ENCODE data around the gene PIAS2.
"Not testable (repeated sequence)": the region's sequence is repeated elsewhere in the genome, so short reads cannot be mapped to it uniquely, and the experiment has no call there.

Gene PIAS2

GRCh38 chr18:46909497-46909896, 7.8 kb downstream of the PIAS2 start:
- no peak for DNase-seq (ENCODE audit: low read depth in 1 of 2, low spot score in 1 of 2)

DNA sequence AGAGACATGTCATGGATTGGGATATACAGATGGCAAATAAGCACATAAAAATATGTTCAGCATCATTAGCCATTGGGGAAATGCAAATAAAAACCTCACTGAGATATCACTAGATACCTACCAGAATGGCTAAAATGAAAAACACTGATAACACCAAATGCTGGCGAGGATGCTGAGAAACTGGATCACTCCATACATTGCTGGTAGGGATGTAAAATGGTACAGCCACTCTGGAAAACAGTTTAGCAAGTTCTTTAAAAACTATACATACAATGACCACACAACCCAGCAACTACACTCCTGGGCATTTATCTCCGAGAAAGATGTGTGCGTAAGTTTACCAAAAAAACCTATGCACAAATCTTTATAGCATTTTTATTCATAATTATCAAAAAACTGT, 13.9 kb downstream of the PIAS2 start:
- DNase-seq (ENCODE audit: low read depth in 1 of 2, low spot score in 1 of 2), result no peak

GRCh38 chr18:46899274-46899948, 17.9 kb downstream of the PIAS2 start:
- no peak for DNase-seq (ENCODE audit: low read depth in 1 of 2, low spot score in 1 of 2)

GRCh38 chr18:46894124-46894523, 23.2 kb downstream of the PIAS2 start:
- DNase-seq (ENCODE audit: low read depth in 1 of 2, low spot score in 1 of 2), result no peak

DNA sequence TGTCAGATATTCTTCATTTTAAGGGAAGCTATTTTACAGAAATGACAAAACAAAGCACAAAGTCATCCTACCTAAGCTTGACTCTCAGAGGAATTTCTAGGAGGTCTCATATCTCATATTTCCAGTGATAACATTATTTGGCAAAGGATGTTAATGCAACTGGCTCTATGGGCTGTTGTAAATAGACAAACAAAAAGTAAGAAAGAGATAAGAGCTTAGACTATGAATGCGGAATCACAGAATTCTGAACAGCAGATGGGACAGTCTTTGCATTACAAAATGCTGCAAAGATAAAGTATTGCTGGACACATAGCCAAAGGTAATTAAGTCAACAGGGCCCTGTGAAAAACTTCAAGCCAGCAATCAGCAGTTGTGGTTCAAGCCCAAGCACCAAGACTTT, 23.9 kb downstream of the PIAS2 start:
- DNase-seq (ENCODE audit: low read depth in 1 of 2, low spot score in 1 of 2), result no peak

DNA sequence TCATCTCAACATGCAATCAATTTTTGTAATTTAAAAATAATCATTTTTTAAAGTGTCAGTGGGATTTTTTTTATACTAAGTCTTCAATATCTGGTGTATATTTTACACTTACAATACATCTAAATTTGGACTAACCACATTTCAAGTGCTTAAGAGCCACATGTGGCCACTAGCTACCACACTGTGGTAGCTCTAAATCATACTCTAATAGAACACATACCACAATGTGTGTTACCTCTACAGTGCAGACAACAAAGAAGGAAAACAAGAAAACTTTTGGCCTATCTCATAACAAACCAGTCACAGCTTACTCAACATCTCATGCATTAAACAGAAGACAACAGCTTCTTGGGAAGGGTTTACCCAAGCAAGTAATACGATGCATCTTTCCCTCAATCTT, 24.5 kb downstream of the PIAS2 start:
- no peak for DNase-seq (ENCODE audit: low read depth in 1 of 2, low spot score in 1 of 2)

GRCh38 chr18:46891742-46892214, 25.5 kb downstream of the PIAS2 start:
- DNase-seq (ENCODE audit: low read depth in 1 of 2, low spot score in 1 of 2), result no peak

- no peak for DNase-seq (ENCODE audit: low read depth in 1 of 2, low spot score in 1 of 2)
Measured at GRCh38 chr18:46888965-46889364, 28.3 kb downstream of the PIAS2 start.

- DNase-seq (ENCODE audit: low read depth in 1 of 2, low spot score in 1 of 2), result no peak
Measured at GRCh38 chr18:46886893-46887292, 30.4 kb downstream of the PIAS2 start.

DNA sequence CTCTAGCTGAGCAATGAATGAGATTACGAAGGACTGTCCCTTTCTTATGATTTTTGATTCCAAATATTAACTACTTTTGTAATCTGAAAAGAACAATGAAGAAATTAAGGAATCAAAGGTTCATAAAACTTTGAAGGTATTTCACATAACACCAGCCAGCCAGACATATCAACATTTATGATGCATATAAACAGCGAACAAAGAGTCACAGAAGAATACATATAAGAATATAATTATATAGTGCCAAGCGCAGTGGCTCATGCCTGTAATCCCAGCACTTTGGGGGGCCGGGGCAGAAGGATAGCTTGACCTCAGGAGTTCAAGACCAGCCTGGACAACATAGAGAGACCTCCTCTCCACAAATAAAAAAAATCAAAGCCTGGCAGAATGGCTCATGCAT, 34.1 kb downstream of the PIAS2 start:
- no peak for DNase-seq (ENCODE audit: low read depth in 1 of 2, low spot score in 1 of 2)

- no peak for DNase-seq (ENCODE audit: low read depth in 1 of 2, low spot score in 1 of 2)
Measured at GRCh38 chr18:46877329-46877987, 39.8 kb downstream of the PIAS2 start.

- DNase-seq (ENCODE audit: low read depth in 1 of 2, low spot score in 1 of 2), result no peak
Measured at GRCh38 chr18:46868169-46868921, 49.0 kb downstream of the PIAS2 start.

DNA sequence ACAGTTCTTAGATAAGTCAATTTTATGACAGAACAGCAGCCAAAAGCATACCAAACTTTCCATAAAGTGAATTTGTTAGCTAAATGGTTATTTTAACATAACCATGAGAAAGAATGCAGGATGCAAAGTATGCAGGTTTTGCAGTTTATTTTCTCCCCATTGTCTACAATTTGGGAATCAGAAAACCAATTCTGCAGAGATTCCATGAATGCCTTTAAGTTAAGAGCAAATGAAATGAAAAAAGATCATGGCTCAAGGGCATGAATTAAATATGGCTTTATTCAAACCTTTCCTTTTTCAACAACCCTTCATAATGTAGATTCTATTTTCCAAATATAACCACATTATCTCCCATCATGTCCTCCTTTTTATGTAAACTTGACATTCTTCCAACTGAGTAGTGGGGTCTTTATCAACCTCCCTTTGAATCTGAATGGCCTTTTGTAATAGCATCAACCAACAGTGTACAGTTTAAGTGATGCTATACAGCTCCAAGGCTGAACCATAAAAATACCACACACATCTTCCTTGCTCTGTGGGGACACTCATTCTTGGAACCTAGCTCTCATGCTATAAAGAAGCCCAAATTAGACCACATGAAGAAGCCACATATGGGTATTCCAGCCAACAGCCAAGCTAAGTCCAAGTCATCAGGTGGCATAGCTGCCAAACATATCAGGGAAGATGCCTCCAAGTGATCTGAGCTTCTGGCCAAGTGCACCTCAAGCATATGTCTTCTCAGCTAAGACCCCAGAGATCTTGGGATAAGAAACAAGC, 49.8 kb downstream of the PIAS2 start:
- no peak for DNase-seq (ENCODE audit: low read depth in 1 of 2, low spot score in 1 of 2)

DNA sequence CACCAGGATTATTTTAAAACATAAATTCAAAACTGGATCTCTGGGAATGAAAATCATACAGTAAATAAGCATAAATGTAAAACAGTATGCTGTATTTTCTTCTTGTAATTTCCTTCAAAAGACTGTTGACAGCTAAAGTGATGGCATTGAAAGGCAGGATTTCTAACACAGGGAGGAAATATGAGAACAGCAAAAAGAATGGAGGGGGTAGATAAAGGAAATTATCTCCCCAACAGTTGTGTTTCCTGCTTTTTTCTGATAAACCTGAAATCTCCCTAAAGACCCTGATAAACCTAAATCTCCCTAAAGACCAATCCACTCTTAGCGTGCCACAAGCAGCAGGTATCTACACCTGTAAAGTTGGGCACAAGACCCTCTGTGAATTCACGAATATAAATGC, 50.8 kb downstream of the PIAS2 start:
- DNase-seq (ENCODE audit: low read depth in 1 of 2, low spot score in 1 of 2), result no peak

DNA sequence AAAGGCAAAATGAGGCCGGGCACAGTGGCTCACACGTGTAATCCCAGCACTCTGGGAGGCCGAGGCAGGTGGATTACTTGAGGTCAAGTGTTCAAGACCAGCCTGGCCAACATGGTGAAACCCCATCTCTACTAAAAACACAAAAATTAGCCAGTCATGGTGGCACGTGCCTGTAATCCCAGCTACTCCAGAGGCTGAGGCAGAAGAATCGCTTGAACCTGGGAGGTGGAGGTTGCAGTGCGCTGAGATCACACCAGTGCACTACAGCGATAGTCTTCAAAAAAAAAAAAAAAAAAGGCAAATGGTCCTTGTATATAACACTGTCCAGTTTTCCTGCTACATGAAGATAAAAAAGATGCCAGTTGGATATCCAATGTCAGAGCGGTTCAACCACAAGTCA, 52.1 kb downstream of the PIAS2 start:
- not testable (repeated sequence) for DNase-seq (ENCODE audit: low read depth in 1 of 2, low spot score in 1 of 2)

- DNase-seq (ENCODE audit: low read depth in 1 of 2, low spot score in 1 of 2), result no peak
Measured at GRCh38 chr18:46859855-46860254, 57.5 kb downstream of the PIAS2 start.

DNA sequence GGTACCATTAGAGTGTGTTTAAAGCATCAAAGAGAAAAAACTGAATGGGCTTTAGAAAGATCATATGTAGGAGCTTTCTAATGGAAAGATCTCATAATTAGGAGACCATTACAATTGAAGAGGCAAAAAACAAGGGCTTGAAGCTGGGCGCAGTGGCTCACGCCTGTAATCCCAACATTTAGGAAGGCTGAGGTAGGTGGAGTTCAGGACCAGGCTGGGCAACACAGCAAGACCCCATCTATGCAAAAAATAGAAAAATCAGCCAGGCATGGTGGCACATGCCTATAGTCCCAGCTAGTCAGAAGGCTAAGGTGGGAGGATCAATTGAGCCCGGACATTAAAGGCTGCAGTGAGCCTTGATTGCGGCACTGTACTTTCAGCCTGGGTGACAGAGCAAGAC, 59.0 kb downstream of the PIAS2 start:
- no peak for DNase-seq (ENCODE audit: low read depth in 1 of 2, low spot score in 1 of 2)

GRCh38 chr18:46856973-46857372, 60.3 kb downstream of the PIAS2 start:
- no peak for DNase-seq (ENCODE audit: low read depth in 1 of 2, low spot score in 1 of 2)

DNA sequence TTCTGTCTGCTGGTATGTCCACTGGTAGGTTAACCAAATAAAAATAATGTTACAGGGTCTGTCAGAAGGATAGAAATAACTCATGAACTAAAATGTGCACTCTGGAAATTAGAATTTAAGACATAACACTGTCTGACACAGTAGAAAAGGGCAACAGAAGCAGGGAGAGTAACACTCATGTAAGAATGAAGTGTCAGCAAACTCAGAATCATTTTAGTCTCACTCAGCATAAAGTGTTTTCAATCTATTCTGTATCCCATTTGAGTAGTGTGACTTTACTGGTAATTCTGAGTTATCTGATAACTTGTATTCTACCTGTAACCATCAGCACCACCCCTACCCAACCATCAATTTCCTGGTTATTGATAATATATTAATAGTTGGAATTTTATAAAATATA, 68.3 kb downstream of the PIAS2 start:
- no peak for DNase-seq (ENCODE audit: low read depth in 1 of 2, low spot score in 1 of 2)

- DNase-seq (ENCODE audit: low read depth in 1 of 2, low spot score in 1 of 2), result no peak
Measured at GRCh38 chr18:46843372-46843771, 73.9 kb downstream of the PIAS2 start.

DNA sequence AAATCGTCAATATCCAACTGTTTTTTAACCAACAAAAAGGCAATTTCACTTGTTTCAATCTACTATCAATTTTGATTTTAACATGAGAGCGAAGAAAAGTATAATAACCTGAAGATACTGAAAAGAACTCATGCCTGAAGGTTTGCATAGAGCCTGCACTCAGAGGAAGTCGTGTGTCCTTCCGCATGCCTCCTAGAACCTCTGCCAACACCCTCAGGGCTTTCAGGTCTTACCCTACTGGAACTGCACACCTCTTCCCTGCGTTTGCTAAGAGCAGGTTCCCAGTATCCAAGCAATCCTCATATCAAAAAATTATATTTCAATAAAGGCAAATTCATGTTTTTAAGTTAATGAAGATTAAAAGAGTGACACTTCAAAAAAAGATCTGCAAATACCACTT, 74.7 kb downstream of the PIAS2 start:
- DNase-seq (ENCODE audit: low read depth in 1 of 2, low spot score in 1 of 2), result no peak
